ENCODE data around the gene AOPEP.

Gene AOPEP

DNA sequence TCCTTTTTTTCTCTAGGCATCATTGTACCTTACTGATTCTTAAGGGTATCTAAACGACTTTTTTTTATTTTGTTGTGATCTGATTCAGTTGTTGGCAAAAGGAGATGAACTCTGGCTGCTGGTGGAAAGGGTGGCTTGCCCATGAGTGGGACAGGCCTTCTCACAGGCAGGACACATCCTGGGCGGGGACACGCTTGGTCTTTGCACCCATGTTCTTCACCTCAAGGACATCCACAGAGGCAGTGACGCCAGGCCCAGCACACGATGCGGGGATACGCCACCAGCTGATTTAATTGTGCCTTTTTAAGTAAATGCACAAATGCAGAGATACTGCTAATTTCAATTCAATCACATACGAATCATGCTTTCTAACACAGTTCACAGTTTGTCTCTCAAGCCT is 383.0 kb downstream of the AOPEP start:
- Histone ChIP-seq H3K27ac (ENCODE audit: extremely low read depth, low read depth, low read length) (no peak overlapping the region), H3K9me3 (ENCODE audit: control insufficient read depth, insufficient read depth, low read depth, low read length) (no peaks in the 10 kb centered on the region), H3K4me3 (ENCODE audit: low read depth, low read length) (no peak overlapping the region), H3K36me3 (ENCODE audit: control insufficient read depth in 2 of 2, insufficient read depth in 1 of 2, low read length in 2 of 2) (peaks cover 0 to 48% of the 10 kb centered on the region in 2 experiments; a peak in 1 of 3 replicates), H3K4me1 (ENCODE audit: control insufficient read depth, insufficient read depth, low read length) (no peaks in the 10 kb centered on the region)
- ChIA-PET CTCF (interaction anchor here (1.1 to 1.7 kb wide), 3 partner anchors 18 to 428 kb away, joined by 5 to 6 read pairs (median 6); no protein-coding TSS in a partner anchor), POLR2A (no interaction called here)
- TF ChIP-seq ZNF555 (tag by site-specific recombination; conservative IDR thresholded peaks at IDR 0.05) (no peak), ZEB2 (tag by site-specific recombination; IDR thresholded peaks at IDR 0.05) (no peak), ZNF146 (tag by site-specific recombination; IDR thresholded peaks at IDR 0.05) (no peak), ZBTB8A (tag by site-specific recombination; IDR thresholded peaks at IDR 0.05) (no peak), ZNF76 (tag by site-specific recombination; IDR thresholded peaks at IDR 0.05; ENCODE audit: borderline replicate concordance, low read depth) (no peak)
- TF ChIP-seq, protein P1, sequence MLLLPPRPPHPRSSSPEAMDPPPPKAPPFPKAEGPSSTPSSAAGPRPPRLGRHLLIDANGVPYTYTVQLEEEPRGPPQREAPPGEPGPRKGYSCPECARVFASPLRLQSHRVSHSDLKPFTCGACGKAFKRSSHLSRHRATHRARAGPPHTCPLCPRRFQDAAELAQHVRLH (tag by site-specific recombination; IDR thresholded peaks at IDR 0.05): no peak
- TF ChIP-seq, protein P2, sequence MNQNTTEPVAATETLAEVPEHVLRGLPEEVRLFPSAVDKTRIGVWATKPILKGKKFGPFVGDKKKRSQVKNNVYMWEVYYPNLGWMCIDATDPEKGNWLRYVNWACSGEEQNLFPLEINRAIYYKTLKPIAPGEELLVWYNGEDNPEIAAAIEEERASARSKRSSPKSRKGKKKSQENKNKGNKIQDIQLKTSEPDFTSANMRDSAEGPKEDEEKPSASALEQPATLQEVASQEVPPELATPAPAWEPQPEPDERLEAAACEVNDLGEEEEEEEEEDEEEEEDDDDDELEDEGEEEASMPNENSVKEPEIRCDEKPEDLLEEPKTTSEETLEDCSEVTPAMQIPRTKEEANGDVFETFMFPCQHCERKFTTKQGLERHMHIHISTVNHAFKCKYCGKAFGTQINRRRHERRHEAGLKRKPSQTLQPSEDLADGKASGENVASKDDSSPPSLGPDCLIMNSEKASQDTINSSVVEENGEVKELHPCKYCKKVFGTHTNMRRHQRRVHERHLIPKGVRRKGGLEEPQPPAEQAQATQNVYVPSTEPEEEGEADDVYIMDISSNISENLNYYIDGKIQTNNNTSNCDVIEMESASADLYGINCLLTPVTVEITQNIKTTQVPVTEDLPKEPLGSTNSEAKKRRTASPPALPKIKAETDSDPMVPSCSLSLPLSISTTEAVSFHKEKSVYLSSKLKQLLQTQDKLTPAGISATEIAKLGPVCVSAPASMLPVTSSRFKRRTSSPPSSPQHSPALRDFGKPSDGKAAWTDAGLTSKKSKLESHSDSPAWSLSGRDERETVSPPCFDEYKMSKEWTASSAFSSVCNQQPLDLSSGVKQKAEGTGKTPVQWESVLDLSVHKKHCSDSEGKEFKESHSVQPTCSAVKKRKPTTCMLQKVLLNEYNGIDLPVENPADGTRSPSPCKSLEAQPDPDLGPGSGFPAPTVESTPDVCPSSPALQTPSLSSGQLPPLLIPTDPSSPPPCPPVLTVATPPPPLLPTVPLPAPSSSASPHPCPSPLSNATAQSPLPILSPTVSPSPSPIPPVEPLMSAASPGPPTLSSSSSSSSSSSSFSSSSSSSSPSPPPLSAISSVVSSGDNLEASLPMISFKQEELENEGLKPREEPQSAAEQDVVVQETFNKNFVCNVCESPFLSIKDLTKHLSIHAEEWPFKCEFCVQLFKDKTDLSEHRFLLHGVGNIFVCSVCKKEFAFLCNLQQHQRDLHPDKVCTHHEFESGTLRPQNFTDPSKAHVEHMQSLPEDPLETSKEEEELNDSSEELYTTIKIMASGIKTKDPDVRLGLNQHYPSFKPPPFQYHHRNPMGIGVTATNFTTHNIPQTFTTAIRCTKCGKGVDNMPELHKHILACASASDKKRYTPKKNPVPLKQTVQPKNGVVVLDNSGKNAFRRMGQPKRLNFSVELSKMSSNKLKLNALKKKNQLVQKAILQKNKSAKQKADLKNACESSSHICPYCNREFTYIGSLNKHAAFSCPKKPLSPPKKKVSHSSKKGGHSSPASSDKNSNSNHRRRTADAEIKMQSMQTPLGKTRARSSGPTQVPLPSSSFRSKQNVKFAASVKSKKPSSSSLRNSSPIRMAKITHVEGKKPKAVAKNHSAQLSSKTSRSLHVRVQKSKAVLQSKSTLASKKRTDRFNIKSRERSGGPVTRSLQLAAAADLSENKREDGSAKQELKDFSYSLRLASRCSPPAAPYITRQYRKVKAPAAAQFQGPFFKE (tag by site-specific recombination; IDR thresholded peaks at IDR 0.05; ENCODE audit: borderline replicate concordance): no peak
- TF ChIP-seq, protein P3, sequence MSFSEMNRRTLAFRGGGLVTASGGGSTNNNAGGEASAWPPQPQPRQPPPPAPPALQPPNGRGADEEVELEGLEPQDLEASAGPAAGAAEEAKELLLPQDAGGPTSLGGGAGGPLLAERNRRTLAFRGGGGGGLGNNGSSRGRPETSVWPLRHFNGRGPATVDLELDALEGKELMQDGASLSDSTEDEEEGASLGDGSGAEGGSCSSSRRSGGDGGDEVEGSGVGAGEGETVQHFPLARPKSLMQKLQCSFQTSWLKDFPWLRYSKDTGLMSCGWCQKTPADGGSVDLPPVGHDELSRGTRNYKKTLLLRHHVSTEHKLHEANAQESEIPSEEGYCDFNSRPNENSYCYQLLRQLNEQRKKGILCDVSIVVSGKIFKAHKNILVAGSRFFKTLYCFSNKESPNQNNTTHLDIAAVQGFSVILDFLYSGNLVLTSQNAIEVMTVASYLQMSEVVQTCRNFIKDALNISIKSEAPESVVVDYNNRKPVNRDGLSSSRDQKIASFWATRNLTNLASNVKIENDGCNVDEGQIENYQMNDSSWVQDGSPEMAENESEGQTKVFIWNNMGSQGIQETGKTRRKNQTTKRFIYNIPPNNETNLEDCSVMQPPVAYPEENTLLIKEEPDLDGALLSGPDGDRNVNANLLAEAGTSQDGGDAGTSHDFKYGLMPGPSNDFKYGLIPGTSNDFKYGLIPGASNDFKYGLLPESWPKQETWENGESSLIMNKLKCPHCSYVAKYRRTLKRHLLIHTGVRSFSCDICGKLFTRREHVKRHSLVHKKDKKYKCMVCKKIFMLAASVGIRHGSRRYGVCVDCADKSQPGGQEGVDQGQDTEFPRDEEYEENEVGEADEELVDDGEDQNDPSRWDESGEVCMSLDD (tag by site-specific recombination; IDR thresholded peaks at IDR 0.05): no peak

DNA sequence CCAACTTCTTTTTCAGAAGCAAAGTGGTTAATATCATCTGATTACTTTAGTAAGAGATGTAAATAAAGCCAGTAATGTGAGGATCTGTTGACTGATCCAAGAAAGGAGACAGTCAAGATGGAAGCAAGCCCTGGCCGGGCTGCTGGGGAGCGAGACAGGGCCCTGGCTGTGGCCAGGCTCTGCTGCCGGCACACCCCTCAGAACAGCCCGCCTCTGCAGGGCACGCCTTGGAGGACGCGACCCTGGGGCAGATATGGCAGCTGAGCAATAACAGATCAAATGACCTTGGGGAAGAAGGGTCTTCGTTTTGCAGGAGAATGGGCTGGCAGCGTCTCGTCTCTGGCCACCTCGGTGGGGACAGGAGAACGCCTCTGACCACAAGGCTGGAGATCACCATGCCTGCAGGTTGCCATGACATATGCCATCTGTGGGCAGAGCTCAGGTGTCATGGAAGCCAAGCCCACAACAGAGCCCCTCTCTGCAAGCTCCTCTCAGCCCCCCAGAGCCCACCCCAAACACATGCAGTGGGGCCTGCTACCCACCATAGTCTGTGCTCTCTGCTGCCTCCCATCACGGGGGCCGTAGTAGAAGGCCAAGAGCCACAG is 384.5 kb downstream of the AOPEP start:
- ChIA-PET CTCF (interaction anchor here (0.7 to 1.7 kb wide), 3 partner anchors 15 to 20 kb away, joined by 3 to 6 read pairs (median 5); no protein-coding TSS in a partner anchor), POLR2A (no interaction called here)
- no peak for TF ChIP-seq ZNF501 (tag by site-specific recombination; IDR thresholded peaks at IDR 0.05)
- TF ChIP-seq, protein P4, sequence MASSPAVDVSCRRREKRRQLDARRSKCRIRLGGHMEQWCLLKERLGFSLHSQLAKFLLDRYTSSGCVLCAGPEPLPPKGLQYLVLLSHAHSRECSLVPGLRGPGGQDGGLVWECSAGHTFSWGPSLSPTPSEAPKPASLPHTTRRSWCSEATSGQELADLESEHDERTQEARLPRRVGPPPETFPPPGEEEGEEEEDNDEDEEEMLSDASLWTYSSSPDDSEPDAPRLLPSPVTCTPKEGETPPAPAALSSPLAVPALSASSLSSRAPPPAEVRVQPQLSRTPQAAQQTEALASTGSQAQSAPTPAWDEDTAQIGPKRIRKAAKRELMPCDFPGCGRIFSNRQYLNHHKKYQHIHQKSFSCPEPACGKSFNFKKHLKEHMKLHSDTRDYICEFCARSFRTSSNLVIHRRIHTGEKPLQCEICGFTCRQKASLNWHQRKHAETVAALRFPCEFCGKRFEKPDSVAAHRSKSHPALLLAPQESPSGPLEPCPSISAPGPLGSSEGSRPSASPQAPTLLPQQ (tag by site-specific recombination; IDR thresholded peaks at IDR 0.05): no peak
- no peak for TF ChIP-seq ZFP37 (tag by site-specific recombination; IDR thresholded peaks at IDR 0.05)
- TF ChIP-seq ZNF596 (tag by site-specific recombination; IDR thresholded peaks at IDR 0.05): no peak
- no peak for TF ChIP-seq ZNF529 (tag by site-specific recombination; IDR thresholded peaks at IDR 0.05; ENCODE audit: insufficient replicate concordance)
- TF ChIP-seq ZNF202 (tag by site-specific recombination; IDR thresholded peaks at IDR 0.05; ENCODE audit: borderline replicate concordance): no peak
- peaks cover 0 to 44% of the 10 kb centered on the region in 2 experiments; a peak in 1 of 3 replicates for H3K36me3 ChIP-seq (ENCODE audit: control insufficient read depth in 2 of 2, insufficient read depth in 1 of 2, low read length in 2 of 2)
- no peaks in the 10 kb centered on the region for H3K4me1 ChIP-seq (ENCODE audit: control insufficient read depth, insufficient read depth, low read length)
- no peak overlapping the region for H3K4me3 ChIP-seq (ENCODE audit: low read depth, low read length)
- H3K27ac ChIP-seq (ENCODE audit: extremely low read depth, low read depth, low read length): no peak overlapping the region
- no peaks in the 10 kb centered on the region for H3K9me3 ChIP-seq (ENCODE audit: control insufficient read depth, insufficient read depth, low read depth, low read length)

Measured in HEK293 (cell line).